Cerebellar nuclear complex (tissue), 1 donor: ENCODE results near the gene CLEC16A.
A peak's percentile ranks its signal among the peaks of the same experiment; 100 is the strongest.

Experiments
- DNase-seq, 2 experiments: peaks; one replicate each; lab custom pipeline; 2025; lab: John Stamatoyannopoulos, UW

CLEC16A gene

GRCh38 chr16:11224096-11224893 lies 279.9 kb downstream of the CLEC16A start:
- DNase-seq, result peak in 1 of 2 experiments; percentile 64

GRCh38 chr16:11224894-11225676 lies 280.7 kb downstream of the CLEC16A start:
- no peak for DNase-seq

- no peak for DNase-seq
Measured at GRCh38 chr16:11225677-11226549, 281.5 kb downstream of the CLEC16A start.

GRCh38 chr16:11229432-11229831 lies 285.1 kb downstream of the CLEC16A start:
- no peak for DNase-seq

- peak; percentile 48 for DNase-seq
Measured at GRCh38 chr16:11229906-11230305, 285.5 kb downstream of the CLEC16A start.

GRCh38 chr16:11231367-11231970 lies 287.1 kb downstream of the CLEC16A start:
- DNase-seq, result no peak
